ENCODE results near the gene KIF1B.

DNA sequence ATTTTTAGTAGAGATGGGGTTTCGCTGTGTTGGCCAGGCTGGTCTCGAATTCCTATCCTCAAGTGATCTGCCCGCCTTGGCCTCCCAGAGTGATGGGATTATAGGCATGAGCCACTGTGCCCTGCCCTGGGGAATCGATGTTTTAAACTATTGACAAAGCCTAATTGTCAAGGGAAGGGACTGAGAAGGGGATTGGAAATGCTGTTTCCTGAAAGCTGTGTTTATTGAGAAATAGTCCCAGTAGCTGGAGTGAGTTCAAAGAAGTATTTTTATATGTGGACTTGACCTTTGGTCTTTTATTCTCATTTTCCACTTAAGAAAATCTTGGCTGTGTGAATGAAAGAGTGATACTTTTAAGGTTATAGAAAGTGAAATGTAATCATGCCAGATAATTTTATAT is 47.5 kb downstream of the KIF1B start:
- TF ChIP-seq CTCF (IDR thresholded peaks at IDR 0.05) (no peak), ZFX (IDR thresholded peaks at IDR 0.05; ENCODE audit: borderline replicate concordance) (no peak)

All from 22Rv1 (cell line).